PC-9 (cell line): ENCODE measurements around the gene TGFB1I1. TPM values are rescaled to one million over a fixed set of nuclear protein-coding genes. Genes with fewer than 3 reads are reported as not detected.

Experiments
- BruUV-seq: library from RNA; stranded (reverse); fragments of 400-500 nt; replicated peaks from 2 replicates; lab custom pipeline; 2021; lab: Mats Ljungman, UMichigan
- CTCF ChIA-PET: fragments of 300-600 bp; sonication (Branson Sonifier 250); formaldehyde crosslinking; loops from one replicate; lab custom pipeline; 2022; ENCODE audit warnings: antibody characterized with exemption; lab: Charles Lee
- POLR2A ChIA-PET: fragments of 300-600 bp; sonication (Branson Sonifier 250); formaldehyde crosslinking; loops from one replicate; lab custom pipeline; 2022; ENCODE audit warnings: antibody characterized with exemption; ENCODE audit not compliant: unreplicated experiment; lab: Charles Lee
- DNase-seq, 2 experiments: peaks; one replicate each; pipeline versions ENCODE4 v3.0.0 to v3.0.0-alpha.2; 2015 to 2022; ENCODE audit warnings: mixed read lengths in 1 of 2
- H2AFZ ChIP-seq: fragments of 200-600 bp; sonication (generic); 2 replicates; pipeline ENCODE4 v1.8.1; 2017; ENCODE audit warnings: antibody characterized with exemption
- H3F3A ChIP-seq: fragments of 200-600 bp; sonication (generic); 2 replicates; pipeline ENCODE4 v1.8.1; 2017; ENCODE audit warnings: antibody characterized with exemption, mild to moderate bottlenecking, low read depth; ENCODE audit not compliant: insufficient read depth
- H3K27ac ChIP-seq: fragments of 200-600 bp; sonication (generic); 2 replicates; pipeline ENCODE4 v1.6.1; 2016; ENCODE audit warnings: mixed run types
- H3K27me3 ChIP-seq: fragments of 200-600 bp; sonication (generic); 2 replicates; pipeline ENCODE4 v1.6.1; 2016; ENCODE audit warnings: low read depth, mixed run types; ENCODE audit not compliant: insufficient read depth
- H3K36me3 ChIP-seq: fragments of 200-600 bp; sonication (generic); 2 replicates; pipeline ENCODE4 v1.6.1; 2016; ENCODE audit warnings: low read depth, mixed run types
- H3K4me1 ChIP-seq: fragments of 200-600 bp; sonication (generic); replicated peaks from 2 replicates; pipeline ENCODE4 v1.6.1; 2016; ENCODE audit warnings: mixed run types; ENCODE audit not compliant: insufficient read depth
- H3K4me2 ChIP-seq: fragments of 200-600 bp; sonication (generic); 2 replicates; pipeline ENCODE4 v1.6.1; 2017; ENCODE audit warnings: mixed run types
- H3K4me3 ChIP-seq: fragments of 200-600 bp; sonication (generic); 2 replicates; pipeline ENCODE4 v1.6.1; 2016; ENCODE audit warnings: mixed run types
- H3K79me2 ChIP-seq: fragments of 200-600 bp; sonication (generic); 2 replicates; pipeline ENCODE4 v1.6.1; 2017; ENCODE audit warnings: low read depth, mixed run types
- H3K9me2 ChIP-seq: fragments of 200-600 bp; sonication (generic); 2 replicates; pipeline ENCODE4 v1.8.1; 2017; ENCODE audit warnings: mild to moderate bottlenecking; ENCODE audit not compliant: insufficient read depth
- H3K9me3 ChIP-seq: fragments of 200-600 bp; sonication (generic); 2 replicates; pipeline ENCODE4 v1.8.1; 2016; ENCODE audit warnings: low read depth; ENCODE audit not compliant: insufficient read depth
- H4K20me1 ChIP-seq: fragments of 200-600 bp; sonication (generic); 2 replicates; pipeline ENCODE4 v1.8.1; 2017; ENCODE audit not compliant: insufficient read depth
- EZH2 ChIP-seq: fragments of 200-600 bp; sonication (generic); IDR thresholded peaks from 2 replicates; pipeline ENCODE4 v1.8.0; 2017; ENCODE audit warnings: antibody characterized with exemption, low read depth
- intact Hi-C: fragments of 100-400 bp; cut with micrococcal nuclease; formaldehyde crosslinking; loops from one replicate; pipeline ENCODE4 v1.10.0; 2022; ENCODE audit not compliant: unreplicated experiment
- total RNA-seq: library from RNA; stranded (reverse); gene quantifications from 2 replicates; pipeline ENCODE4 v1.2.3, GENCODE V29; 2021
- TF ChIP-seq, protein P1 (sequence below): fragments of 200-600 bp; sonication (generic); conservative IDR thresholded peaks from 2 replicates; pipeline ENCODE4 v1.6.1; 2017; ENCODE audit warnings: mixed run types, antibody characterized with exemption, mild to moderate bottlenecking, moderate library complexity

The TGFB1I1 gene
- total RNA-seq, 1 experiment from 2014 or later, result 9.0 TPM

DNA sequence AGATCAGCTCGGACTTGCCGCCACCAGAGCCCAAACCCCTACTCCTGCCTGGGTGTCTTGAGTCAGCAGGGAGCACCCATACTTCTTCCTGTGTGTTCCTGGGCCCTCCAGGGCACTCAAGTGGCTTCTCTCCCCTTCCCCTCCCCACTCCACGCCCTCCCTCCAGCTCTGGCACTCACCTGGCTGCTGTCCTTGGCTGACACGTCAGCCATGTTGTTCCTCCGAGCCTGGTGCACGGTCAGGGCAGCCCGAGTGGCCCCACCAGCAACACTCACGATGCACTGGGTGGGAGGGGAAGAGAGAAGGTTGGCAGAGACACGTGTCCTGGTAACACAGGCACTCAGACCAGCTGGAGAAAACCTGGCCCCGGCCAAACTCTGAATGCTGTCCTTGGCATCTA, 24.7 kb downstream of the TGFB1I1 start:
- Histone ChIP-seq H3K27me3 (no peaks in the 10 kb centered on the region), H3K9me3 (no peaks in the 10 kb centered on the region), H3K4me1 (no peaks in the 10 kb centered on the region), H3K27ac (no peak overlapping the region), H3F3A (no peaks in the 10 kb centered on the region), H3K4me3 (no peak overlapping the region), H3K9me2 (no peaks in the 10 kb centered on the region), H3K79me2 (no peaks in the 10 kb centered on the region), H4K20me1 (peaks cover 3% of the 10 kb centered on the region; the same call in 1 of the 2 replicates), H3K4me2 (no peak overlapping the region), H2AFZ (no peak overlapping the region), H3K36me3 (no peaks in the 10 kb centered on the region)
- no TSS peak for BruUV-seq
- no peak for DNase-seq
- ChIA-PET CTCF (no interaction called here), POLR2A (no interaction called here)
- intact Hi-C loops, result no loop called here
- TF ChIP-seq, protein P1, sequence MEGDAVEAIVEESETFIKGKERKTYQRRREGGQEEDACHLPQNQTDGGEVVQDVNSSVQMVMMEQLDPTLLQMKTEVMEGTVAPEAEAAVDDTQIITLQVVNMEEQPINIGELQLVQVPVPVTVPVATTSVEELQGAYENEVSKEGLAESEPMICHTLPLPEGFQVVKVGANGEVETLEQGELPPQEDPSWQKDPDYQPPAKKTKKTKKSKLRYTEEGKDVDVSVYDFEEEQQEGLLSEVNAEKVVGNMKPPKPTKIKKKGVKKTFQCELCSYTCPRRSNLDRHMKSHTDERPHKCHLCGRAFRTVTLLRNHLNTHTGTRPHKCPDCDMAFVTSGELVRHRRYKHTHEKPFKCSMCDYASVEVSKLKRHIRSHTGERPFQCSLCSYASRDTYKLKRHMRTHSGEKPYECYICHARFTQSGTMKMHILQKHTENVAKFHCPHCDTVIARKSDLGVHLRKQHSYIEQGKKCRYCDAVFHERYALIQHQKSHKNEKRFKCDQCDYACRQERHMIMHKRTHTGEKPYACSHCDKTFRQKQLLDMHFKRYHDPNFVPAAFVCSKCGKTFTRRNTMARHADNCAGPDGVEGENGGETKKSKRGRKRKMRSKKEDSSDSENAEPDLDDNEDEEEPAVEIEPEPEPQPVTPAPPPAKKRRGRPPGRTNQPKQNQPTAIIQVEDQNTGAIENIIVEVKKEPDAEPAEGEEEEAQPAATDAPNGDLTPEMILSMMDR, result no peak
- no peak for TF ChIP-seq EZH2

DNA sequence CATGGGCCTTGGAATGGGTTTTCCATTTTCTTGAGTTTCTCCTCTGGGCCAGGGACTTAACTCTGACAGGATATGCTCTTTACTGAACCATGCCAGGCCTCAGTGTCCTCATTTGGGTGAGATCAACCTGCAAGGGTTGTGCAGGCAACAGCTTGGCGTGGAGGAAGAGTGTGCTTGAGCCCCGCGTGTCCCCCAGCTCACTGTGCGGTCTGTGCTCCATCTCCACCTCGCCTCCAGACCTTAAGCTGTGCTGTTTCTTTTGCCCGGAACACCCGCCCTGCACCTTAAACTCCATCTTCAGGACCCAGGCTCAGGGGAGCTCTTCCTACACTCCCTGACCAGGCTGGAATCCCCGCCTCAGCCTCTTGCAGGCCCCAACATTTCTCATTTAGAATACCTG, 26.5 kb downstream of the TGFB1I1 start:
- no peak overlapping the region for H3K27ac ChIP-seq
- H3K9me3 ChIP-seq, result no peaks in the 10 kb centered on the region
- TF ChIP-seq, protein P1, result no peak
- ChIA-PET POLR2A (interaction anchor here (0.6 to 0.7 kb wide), 2 partner anchors 31 to 316 kb away, joined by 3 to 7 read pairs; no protein-coding TSS in a partner anchor), CTCF (no interaction called here)
- intact Hi-C loops, result no loop called here
- DNase-seq, result no peak
- H3F3A ChIP-seq, result no peaks in the 10 kb centered on the region
- peaks cover 3% of the 10 kb centered on the region; the same call in 1 of the 2 replicates for H4K20me1 ChIP-seq
- H3K4me1 ChIP-seq, result no peaks in the 10 kb centered on the region
- no peaks in the 10 kb centered on the region for H3K9me2 ChIP-seq
- H3K79me2 ChIP-seq, result no peaks in the 10 kb centered on the region
- no peak overlapping the region for H2AFZ ChIP-seq
- no peaks in the 10 kb centered on the region for H3K36me3 ChIP-seq
- no TSS peak for BruUV-seq
- no peak overlapping the region for H3K4me2 ChIP-seq
- H3K27me3 ChIP-seq, result no peaks in the 10 kb centered on the region
- H3K4me3 ChIP-seq, result no peak overlapping the region

DNA sequence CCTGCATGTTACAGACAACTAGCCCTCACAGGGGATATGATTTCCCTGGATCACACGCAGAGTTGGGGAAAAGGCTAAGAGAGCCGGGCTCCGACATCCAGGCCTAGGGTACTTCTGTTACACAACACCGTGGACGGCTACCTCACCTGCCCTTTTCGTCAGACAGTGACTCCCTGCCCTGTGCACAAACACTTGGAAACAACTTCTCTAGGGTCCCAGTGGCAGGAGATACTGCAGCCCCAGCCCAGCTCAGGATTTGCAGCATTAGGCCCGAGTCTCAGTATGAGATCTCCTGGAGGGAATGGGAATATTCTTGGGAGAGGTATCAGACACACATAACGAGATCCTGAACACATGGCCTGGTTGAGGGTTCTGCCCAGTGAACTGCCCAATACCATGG, 28.0 kb downstream of the TGFB1I1 start:
- Histone ChIP-seq H3K36me3 (no peaks in the 10 kb centered on the region), H3F3A (no peaks in the 10 kb centered on the region), H3K4me1 (no peaks in the 10 kb centered on the region), H3K9me3 (no peaks in the 10 kb centered on the region), H3K27me3 (no peaks in the 10 kb centered on the region), H3K9me2 (no peaks in the 10 kb centered on the region), H2AFZ (no peak overlapping the region), H3K4me2 (no peak overlapping the region), H3K27ac (no peak overlapping the region), H3K79me2 (no peaks in the 10 kb centered on the region), H3K4me3 (no peak overlapping the region), H4K20me1 (peaks cover 3% of the 10 kb centered on the region; the same call in 1 of the 2 replicates)
- CTCF ChIA-PET, result no interaction called here
- intact Hi-C loops, result no loop called here
- no TSS peak for BruUV-seq
- POLR2A ChIA-PET, result no interaction called here
- DNase-seq, result no peak
- TF ChIP-seq EZH2, result no peak
- TF ChIP-seq, protein P1, result no peak
